RWPE2 (cell line): ENCODE data around the gene ATG5.

Experiments
- ATAC-seq: fragments of 200-7000 bp; cut with Tn5 transposase; 3 replicates; pipeline ENCODE4 v1.9.1; 2021; ENCODE audit warnings: low read depth
- DNase-seq: peaks from one replicate; pipeline ENCODE4 v3.0.0-alpha.2; 2020; ENCODE audit warnings: low spot score
- H3K27ac ChIP-seq: fragments of 450-650 bp; 2 replicates; pipeline ENCODE4 v1.5.1; 2017; ENCODE audit warnings: mild to moderate bottlenecking; ENCODE audit not compliant: poor library complexity, severe bottlenecking
- H3K27me3 ChIP-seq: fragments of 250-450 bp; sonication (Bioruptor Pico); 2 replicates; pipeline ENCODE4 v1.5.1; 2021; ENCODE audit warnings: mild to moderate bottlenecking, moderate library complexity; ENCODE audit not compliant: insufficient read depth, poor library complexity, severe bottlenecking
- H3K36me3 ChIP-seq: fragments of 250-450 bp; sonication (Bioruptor Pico); 2 replicates; pipeline ENCODE4 v1.5.1; 2020; ENCODE audit warnings: low read depth, mild to moderate bottlenecking, moderate library complexity
- H3K4me1 ChIP-seq: fragments of 250-450 bp; sonication (Bioruptor Pico); 2 replicates; pipeline ENCODE4 v1.5.1; 2021; ENCODE audit warnings: mild to moderate bottlenecking, moderate library complexity; ENCODE audit not compliant: insufficient read depth, poor library complexity, severe bottlenecking
- H3K4me3 ChIP-seq: fragments of 250-450 bp; sonication (Bioruptor Pico); 2 replicates; pipeline ENCODE4 v1.5.1; 2021; ENCODE audit warnings: mild to moderate bottlenecking, moderate library complexity; ENCODE audit not compliant: severe bottlenecking
- H3K9me3 ChIP-seq: fragments of 250-450 bp; sonication (Bioruptor Pico); 2 replicates; pipeline ENCODE4 v1.5.1; 2021; ENCODE audit warnings: mild to moderate bottlenecking, moderate library complexity; ENCODE audit not compliant: severe bottlenecking
- TF ChIP-seq, protein P1 (sequence below): fragments of 450-650 bp; IDR thresholded peaks from one replicate; pipeline ENCODE4 v1.5.1; 2017; ENCODE audit warnings: mild to moderate bottlenecking, moderate library complexity; ENCODE audit not compliant: poor library complexity, severe bottlenecking

The ATG5 gene

DNA sequence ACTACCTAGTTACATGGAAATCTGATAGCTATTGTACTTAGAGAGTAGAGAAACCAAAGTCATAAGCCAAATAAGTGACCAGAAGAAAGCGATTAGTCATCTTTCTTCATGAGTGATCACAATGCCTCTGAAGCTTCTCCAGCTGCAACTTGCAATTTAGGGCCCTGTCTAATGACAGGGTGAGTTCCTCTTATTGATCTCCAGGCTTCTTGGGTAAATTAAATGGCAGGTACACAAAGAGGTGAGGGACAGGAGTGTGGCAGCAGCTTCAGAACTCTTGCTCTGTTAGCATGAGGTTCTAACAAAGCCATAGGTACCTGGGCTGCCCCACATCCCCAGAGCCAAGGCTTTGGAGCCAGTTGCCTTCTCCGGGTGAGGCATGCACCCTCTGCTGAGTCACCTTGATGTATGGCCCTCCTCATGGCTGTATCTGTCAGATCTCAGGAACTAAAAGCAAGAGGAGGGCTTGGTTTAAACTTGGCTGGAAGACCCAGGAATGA lies 178.7 kb downstream of the ATG5 start:
- H3K27ac ChIP-seq: no peak overlapping the region
- TF ChIP-seq, protein P1, sequence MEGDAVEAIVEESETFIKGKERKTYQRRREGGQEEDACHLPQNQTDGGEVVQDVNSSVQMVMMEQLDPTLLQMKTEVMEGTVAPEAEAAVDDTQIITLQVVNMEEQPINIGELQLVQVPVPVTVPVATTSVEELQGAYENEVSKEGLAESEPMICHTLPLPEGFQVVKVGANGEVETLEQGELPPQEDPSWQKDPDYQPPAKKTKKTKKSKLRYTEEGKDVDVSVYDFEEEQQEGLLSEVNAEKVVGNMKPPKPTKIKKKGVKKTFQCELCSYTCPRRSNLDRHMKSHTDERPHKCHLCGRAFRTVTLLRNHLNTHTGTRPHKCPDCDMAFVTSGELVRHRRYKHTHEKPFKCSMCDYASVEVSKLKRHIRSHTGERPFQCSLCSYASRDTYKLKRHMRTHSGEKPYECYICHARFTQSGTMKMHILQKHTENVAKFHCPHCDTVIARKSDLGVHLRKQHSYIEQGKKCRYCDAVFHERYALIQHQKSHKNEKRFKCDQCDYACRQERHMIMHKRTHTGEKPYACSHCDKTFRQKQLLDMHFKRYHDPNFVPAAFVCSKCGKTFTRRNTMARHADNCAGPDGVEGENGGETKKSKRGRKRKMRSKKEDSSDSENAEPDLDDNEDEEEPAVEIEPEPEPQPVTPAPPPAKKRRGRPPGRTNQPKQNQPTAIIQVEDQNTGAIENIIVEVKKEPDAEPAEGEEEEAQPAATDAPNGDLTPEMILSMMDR: no peak
- no peak overlapping the region for H3K4me3 ChIP-seq
- no peaks in the 10 kb centered on the region for H3K4me1 ChIP-seq
- no peaks in the 10 kb centered on the region for H3K36me3 ChIP-seq
- no peaks in the 10 kb centered on the region for H3K27me3 ChIP-seq
- no peaks in the 10 kb centered on the region for H3K9me3 ChIP-seq
- no peak for DNase-seq
- no peak; the same call in 2 of the 3 replicates for ATAC-seq

DNA sequence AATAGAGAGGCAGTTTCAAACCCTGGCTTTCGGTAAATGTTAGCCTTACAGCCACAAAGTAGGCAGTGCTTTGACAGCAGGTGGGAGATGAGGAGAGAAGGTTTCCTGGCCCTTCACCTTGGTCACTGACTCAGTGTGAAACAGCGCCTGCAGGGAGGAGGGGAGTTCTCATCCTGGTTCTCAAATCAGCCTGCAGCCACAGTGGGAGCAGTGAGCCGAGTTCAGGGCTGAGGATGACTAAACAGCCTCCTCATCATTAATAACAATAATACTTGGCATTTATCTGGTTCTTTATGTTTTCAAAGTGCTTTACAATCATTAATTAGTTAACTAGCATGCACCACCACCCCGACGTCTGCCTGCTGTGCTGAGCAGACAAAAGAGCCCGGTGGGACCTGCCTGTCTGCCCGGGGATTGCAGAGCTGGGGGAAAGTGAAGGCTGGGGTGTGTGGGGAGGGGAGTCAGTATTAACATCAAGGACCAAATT lies 179.8 kb downstream of the ATG5 start:
- Histone ChIP-seq H3K4me3 (no peak overlapping the region), H3K27ac (no peak overlapping the region), H3K36me3 (no peaks in the 10 kb centered on the region), H3K4me1 (no peaks in the 10 kb centered on the region), H3K9me3 (no peaks in the 10 kb centered on the region), H3K27me3 (no peaks in the 10 kb centered on the region)
- ATAC-seq (no peak), DNase-seq (no peak)
- TF ChIP-seq, protein P1: no peak

DNA sequence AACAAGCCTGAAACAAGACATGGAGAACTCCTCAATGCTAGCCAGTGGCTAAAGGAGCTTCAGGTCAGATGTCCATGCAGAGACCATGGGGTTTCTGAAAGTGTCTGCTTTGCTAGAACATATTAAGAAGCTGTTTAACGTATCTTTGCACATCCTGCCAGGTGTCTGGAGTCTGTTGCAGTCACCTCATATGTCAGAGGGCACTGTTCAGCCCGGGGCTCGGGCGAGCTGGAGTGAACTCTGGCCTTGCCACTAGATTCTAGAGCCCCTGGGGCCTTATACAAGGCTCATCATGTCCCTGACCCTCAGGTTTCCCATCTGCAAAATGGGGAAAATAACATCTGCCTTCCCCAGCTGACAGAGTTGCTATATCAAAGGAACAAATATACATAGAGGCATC lies 180.4 kb downstream of the ATG5 start:
- DNase-seq: no peak
- Histone ChIP-seq H3K4me1 (no peaks in the 10 kb centered on the region), H3K4me3 (no peak overlapping the region), H3K27ac (no peak overlapping the region), H3K9me3 (no peaks in the 10 kb centered on the region), H3K36me3 (no peaks in the 10 kb centered on the region), H3K27me3 (no peaks in the 10 kb centered on the region)
- TF ChIP-seq, protein P1: no peak
- no peak for ATAC-seq

DNA sequence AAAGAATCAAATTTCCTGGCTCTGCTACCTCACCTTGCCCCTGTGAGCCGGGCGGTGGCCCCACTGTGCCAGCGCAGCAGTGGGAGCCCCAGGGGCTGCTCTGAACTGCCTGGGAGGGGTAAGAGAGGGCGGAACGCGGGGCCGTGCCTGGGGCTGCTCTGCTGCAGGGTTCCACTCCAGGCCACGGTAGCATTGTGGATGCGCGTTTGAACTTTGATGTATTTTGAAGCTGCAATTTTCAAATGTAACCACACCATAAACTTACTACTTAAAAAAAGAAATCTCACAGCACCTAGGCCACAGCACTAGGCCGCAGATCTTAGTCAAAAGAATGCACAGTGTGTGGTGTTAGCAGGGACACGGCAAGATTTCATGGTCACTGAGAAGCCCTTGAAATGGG lies 181.9 kb downstream of the ATG5 start:
- H3K27ac ChIP-seq: no peak overlapping the region
- DNase-seq (no peak), ATAC-seq (no peak)
- H3K27me3 ChIP-seq: no peaks in the 10 kb centered on the region
- H3K36me3 ChIP-seq: no peaks in the 10 kb centered on the region
- H3K9me3 ChIP-seq: no peaks in the 10 kb centered on the region
- TF ChIP-seq, protein P1: no peak
- H3K4me3 ChIP-seq: no peak overlapping the region
- no peaks in the 10 kb centered on the region for H3K4me1 ChIP-seq

DNA sequence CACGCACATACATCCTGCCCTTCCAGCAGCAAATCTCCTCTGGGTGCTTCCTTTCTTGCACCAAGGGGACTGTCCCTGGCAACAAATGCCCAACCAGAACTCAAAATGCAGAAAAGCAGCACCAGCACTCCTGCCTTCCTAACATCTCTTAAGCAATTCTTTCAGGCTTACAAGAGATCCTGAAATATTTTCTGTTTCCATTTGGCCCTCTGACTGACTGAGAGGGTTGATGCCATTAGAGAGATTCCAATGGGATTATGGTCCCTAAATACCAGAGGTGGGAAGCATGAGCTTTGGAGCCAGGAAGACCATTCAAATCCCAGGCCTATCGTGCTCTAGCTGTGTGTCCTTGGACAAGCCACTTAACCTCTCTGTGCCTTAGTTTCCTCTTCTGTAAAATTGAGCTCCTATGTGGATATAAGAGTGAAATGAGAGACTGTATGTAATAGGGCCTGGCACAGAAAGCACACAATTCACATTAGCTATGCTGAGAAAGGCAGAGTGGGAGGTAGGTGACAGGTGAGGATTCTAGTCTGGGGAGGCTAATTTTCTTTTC lies 182.6 kb downstream of the ATG5 start:
- Histone ChIP-seq H3K27me3 (no peaks in the 10 kb centered on the region), H3K36me3 (no peaks in the 10 kb centered on the region), H3K4me1 (no peaks in the 10 kb centered on the region), H3K27ac (no peak overlapping the region), H3K9me3 (no peaks in the 10 kb centered on the region), H3K4me3 (no peak overlapping the region)
- ATAC-seq (no peak), DNase-seq (no peak)
- TF ChIP-seq, protein P1: no peak
